NCI-H748 (cell line): ENCODE data around the gene ARHGEF7.

ENCODE experiments used
- DNase-seq: peaks from one replicate; lab custom pipeline; 2025; ENCODE audit not compliant: unreplicated experiment; lab: John Stamatoyannopoulos, UW

The ARHGEF7 gene

GRCh38 chr13:111272117-111272516, 157.0 kb downstream of the ARHGEF7 start:
- no peak for DNase-seq

- DNase-seq: no peak
Observed at GRCh38 chr13:111275382-111275781, 160.3 kb downstream of the ARHGEF7 start.

- DNase-seq: no peak
Observed at GRCh38 chr13:111275995-111276618, 161.0 kb downstream of the ARHGEF7 start.

GRCh38 chr13:111278258-111278657, 163.1 kb downstream of the ARHGEF7 start:
- DNase-seq: no peak

- no peak for DNase-seq
Observed at GRCh38 chr13:111278743-111279652, 163.9 kb downstream of the ARHGEF7 start.

GRCh38 chr13:111280226-111280625, 165.1 kb downstream of the ARHGEF7 start:
- no peak for DNase-seq

GRCh38 chr13:111280681-111281585, 165.8 kb downstream of the ARHGEF7 start:
- DNase-seq: no peak

GRCh38 chr13:111281751-111282311, 166.7 kb downstream of the ARHGEF7 start:
- DNase-seq: peak; percentile 73

- DNase-seq: no peak
Observed at GRCh38 chr13:111282425-111282824, 167.3 kb downstream of the ARHGEF7 start.

- peak; percentile 9 for DNase-seq
Observed at GRCh38 chr13:111282997-111283396, 167.9 kb downstream of the ARHGEF7 start.

- DNase-seq: no peak
Observed at GRCh38 chr13:111283457-111283856, 168.3 kb downstream of the ARHGEF7 start.

GRCh38 chr13:111283991-111284390, 168.9 kb downstream of the ARHGEF7 start:
- DNase-seq: no peak

GRCh38 chr13:111284565-111284964, 169.5 kb downstream of the ARHGEF7 start:
- no peak for DNase-seq

GRCh38 chr13:111286162-111286561, 171.1 kb downstream of the ARHGEF7 start:
- no peak for DNase-seq

GRCh38 chr13:111286749-111287148, 171.6 kb downstream of the ARHGEF7 start:
- DNase-seq: no peak

- no peak for DNase-seq
Observed at GRCh38 chr13:111287201-111287600, 172.1 kb downstream of the ARHGEF7 start.

- no peak for DNase-seq
Observed at GRCh38 chr13:111288276-111288675, 173.2 kb downstream of the ARHGEF7 start.

GRCh38 chr13:111289251-111289650, 174.1 kb downstream of the ARHGEF7 start:
- DNase-seq: no peak

- DNase-seq: no peak
Observed at GRCh38 chr13:111291908-111292307, 176.8 kb downstream of the ARHGEF7 start.

GRCh38 chr13:111292710-111293485, 177.8 kb downstream of the ARHGEF7 start:
- DNase-seq: no peak
